Skin epidermis (tissue), 12 donors: ENCODE data around the gene CDH12.
"Not testable (repeated sequence)": the region's sequence is repeated elsewhere in the genome, so short reads cannot be mapped to it uniquely, and the experiment has no call there.

Source experiments
- H3K27ac ChIP-seq, 21 experiments: fragments of 200-600 bp; sonication (generic) in 11 of 21; one replicate each; pipeline ENCODE4 v1.5.0; 2020; ENCODE audit warnings: mild to moderate bottlenecking in 3 of 21, inconsistent platforms in 2 of 21, moderate library complexity in 2 of 21
- H3K4me3 ChIP-seq, 7 experiments: fragments of 200-600 bp; sonication (generic) in 2 of 7; one replicate each; pipeline ENCODE4 v1.5.0; 2020; ENCODE audit warnings: inconsistent platforms in 2 of 7, mild to moderate bottlenecking in 2 of 7, moderate library complexity in 1 of 7

CDH12 gene

DNA sequence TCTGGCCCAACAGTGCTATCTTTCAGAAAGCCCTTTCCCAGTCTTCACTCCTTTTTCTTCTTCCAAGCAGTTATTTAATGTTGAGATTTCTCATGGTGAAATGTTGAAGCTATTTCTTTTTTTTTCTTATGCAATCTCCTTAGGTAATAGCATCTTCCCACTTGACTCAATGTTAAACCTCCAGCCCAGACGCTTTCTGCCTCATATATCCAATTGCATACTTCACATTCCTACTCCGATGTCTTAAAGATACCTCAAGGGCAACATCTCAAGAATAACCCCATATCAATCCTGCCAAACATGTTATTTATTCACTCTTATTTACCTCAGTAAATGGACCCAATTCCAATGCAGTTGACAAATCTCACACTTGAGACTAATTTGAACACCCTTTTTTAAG lies 187.3 kb downstream of the CDH12 start:
- no peak overlapping the region for H3K27ac ChIP-seq
- no peak overlapping the region for H3K4me3 ChIP-seq

DNA sequence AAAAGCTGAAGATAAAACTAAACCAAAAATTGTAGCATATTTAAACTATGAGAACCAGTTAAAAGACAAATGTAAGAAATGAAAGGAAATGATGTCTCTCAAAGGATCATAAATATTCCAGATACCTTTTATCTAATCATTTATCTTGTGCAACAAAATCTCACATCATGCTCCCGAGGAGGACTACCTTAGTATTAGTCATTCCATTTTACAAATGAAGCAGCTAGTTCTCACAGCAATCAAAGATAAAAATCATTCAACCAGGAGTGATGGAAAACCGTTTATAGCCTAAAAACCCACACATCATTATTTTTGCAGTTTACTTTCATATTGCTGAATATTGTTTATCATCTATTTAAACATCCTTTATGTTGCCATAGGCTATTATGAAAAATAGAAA lies 190.0 kb downstream of the CDH12 start:
- no peak overlapping the region for H3K27ac ChIP-seq

DNA sequence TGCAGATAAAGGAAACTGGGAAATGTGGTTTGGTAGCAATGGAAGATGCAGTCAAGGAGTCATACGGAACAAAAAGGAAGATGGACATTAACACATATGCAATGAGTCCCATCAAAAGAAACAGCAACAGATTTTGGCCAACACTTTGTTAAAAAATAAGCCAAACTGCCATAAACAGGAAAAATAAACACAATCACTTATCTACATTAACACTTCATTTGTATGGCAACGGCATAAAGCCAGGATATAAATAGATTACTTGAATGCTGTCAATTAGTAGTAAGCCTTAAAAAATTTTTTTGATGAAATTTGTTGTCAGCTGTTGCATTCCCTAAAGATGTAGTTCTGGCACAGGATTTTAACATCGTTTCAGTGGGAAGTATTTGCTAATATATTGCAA lies 190.8 kb downstream of the CDH12 start:
- no peak overlapping the region for H3K4me3 ChIP-seq
- H3K27ac ChIP-seq, result no peak overlapping the region

More for the DNA sequence above, 190.0 kb downstream of the CDH12 start:
- no peak overlapping the region for H3K4me3 ChIP-seq

- Histone ChIP-seq H3K27ac (no peak overlapping the region), H3K4me3 (no peak overlapping the region)
These were observed 201.8 kb downstream of the CDH12 start for GRCh38 chr5:22651355-22651754.

DNA sequence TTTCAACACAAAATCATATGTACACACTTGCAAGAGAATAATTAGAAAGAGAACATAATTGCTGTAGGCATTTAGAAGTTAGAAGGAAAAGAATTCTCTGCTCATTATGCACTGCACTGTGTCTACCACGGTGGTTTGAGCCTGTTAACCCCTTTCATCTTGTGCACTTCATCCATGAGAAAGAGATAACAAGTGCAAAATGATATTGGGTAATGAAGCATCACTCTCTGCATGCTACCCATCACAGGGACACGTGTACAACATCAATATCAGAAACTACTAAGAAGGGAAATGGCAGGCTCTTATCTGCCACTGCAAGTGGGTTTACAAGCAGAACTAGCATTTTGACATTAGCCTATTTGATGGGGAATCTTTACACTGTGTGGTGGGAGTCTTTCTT lies 202.6 kb downstream of the CDH12 start:
- Histone ChIP-seq H3K27ac (no peak overlapping the region), H3K4me3 (no peak overlapping the region)

- H3K27ac ChIP-seq, result no peak overlapping the region
These were observed 204.1 kb downstream of the CDH12 start for GRCh38 chr5:22649074-22649473.

DNA sequence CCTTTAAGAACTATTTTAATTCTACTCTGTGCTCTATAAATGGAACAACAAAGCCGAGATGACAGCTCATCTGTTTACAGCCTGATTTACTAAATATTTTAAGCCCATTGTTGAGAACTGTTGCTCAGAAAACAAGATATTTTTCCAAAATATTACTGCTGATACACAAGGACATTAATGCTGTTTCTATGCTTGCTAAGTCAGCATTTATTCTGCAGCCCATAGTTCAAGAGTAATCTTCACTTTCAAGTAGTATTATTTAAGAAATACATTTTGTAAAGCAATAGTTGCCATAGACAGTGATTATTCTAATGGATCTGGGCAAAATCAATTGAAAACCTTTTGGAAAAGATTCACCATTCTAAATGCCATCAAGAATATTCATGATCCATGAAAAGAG lies 208.3 kb downstream of the CDH12 start:
- H3K4me3 ChIP-seq, result no peak overlapping the region
- H3K27ac ChIP-seq, result no peak overlapping the region

More at GRCh38 chr5:22649074-22649473, 204.1 kb downstream of the CDH12 start:
- no peak overlapping the region for H3K4me3 ChIP-seq

DNA sequence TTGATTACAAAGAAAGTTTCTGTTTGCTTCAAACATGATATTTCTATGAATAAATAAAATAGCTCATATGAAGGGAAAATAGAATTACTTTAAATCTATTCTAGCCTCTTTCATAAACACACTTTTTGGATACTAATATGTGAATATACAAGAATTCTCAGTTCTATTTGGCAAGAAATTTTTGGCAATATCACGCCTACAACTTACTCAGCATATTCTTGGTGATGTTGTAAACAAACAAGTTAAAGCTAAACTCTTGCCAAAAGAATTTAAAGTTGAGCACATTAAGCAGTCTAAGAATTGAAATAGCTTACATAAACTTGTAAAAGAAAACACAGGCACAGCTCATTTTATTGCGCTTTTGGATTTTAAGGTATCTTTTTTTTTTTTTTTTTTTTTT lies 209.8 kb downstream of the CDH12 start:
- Histone ChIP-seq H3K4me3 (no peak overlapping the region), H3K27ac (no peak overlapping the region)

- Histone ChIP-seq H3K4me3 (no peak overlapping the region), H3K27ac (no peak overlapping the region)
These were observed 221.5 kb downstream of the CDH12 start for GRCh38 chr5:22631683-22632082.

- H3K27ac ChIP-seq, result no peak overlapping the region
- no peak overlapping the region for H3K4me3 ChIP-seq
These were observed 226.1 kb downstream of the CDH12 start for GRCh38 chr5:22627029-22627428.

GRCh38 chr5:22625451-22625850 lies 227.7 kb downstream of the CDH12 start:
- no peak overlapping the region for H3K4me3 ChIP-seq
- H3K27ac ChIP-seq, result no peak overlapping the region

GRCh38 chr5:22621084-22621483 lies 232.1 kb downstream of the CDH12 start:
- no peak overlapping the region for H3K27ac ChIP-seq
- no peak overlapping the region for H3K4me3 ChIP-seq

DNA sequence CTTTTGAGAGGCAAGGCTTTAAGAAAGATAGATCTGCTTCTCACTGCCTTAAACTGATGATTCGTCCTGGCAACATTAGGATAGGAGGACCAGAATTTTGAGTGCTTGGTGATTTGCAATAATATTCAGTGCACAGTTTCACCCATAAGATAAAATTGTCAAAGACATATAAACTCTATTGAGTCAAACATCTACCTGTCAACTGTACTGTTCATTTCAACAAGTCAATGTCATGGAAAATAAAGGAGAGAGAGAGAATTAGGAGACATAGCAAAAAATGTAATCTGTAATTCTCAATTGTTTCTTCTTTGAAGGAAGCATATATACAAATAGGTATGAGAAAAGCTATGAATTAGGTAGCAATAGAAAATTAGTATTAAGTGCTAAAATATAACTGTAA lies 237.2 kb downstream of the CDH12 start:
- H3K27ac ChIP-seq, result no peak overlapping the region
- no peak overlapping the region for H3K4me3 ChIP-seq

DNA sequence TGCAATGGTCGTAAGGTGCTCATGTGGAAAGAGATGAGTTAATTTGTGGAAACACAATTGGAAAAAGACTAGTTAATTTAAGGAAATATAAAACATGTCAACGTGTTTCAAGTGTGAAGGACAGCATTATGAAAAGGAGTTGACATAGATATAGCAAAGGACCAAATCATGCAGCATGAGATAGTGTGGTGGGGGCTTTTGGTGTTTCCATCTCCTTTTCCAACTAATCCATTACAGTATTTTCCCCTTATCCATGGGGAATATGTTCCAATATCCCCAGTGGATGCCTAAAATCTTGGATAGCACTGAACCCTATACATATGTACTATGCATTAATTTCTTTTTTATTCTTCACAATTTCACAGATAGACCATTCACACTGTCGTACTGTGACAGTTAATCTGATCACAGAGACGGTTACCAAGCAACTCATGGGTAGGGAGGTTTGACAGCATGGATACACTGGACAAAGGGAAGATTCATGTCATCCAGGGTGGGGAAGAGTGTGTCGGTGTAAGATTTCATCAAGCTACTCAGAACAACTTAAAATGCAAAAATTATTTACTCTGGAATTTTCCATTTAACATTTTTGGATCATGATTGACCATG lies 238.6 kb downstream of the CDH12 start:
- H3K4me3 ChIP-seq, result no peak overlapping the region

GRCh38 chr5:22612928-22613327 lies 240.2 kb downstream of the CDH12 start:
- Histone ChIP-seq H3K27ac (no peak overlapping the region), H3K4me3 (no peak overlapping the region)

More for the DNA sequence above, 238.6 kb downstream of the CDH12 start:
- H3K27ac ChIP-seq, result no peak overlapping the region

DNA sequence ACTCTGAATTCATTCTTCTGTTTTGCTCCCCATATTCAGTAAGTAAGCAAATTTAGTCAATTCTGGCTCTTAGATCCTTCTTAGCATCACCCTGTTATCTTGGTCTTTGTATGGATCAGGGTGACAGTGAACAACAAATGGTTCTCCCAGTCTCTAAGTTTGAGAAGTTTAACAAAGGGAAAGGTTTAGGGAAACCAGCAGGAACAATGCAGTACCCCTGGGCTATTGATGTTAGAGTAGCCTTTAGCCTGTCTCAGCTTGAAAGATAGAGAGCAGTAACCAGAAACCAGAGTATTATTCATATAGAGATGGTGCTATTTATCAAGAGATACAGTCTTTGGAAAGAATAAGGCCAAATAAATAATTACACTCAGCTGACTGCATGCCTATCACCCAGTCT lies 241.8 kb downstream of the CDH12 start:
- Histone ChIP-seq H3K27ac (no peak overlapping the region), H3K4me3 (no peak overlapping the region)

GRCh38 chr5:22607498-22607897 lies 245.6 kb downstream of the CDH12 start:
- not testable (repeated sequence) for H3K27ac ChIP-seq, H3K4me3 ChIP-seq

DNA sequence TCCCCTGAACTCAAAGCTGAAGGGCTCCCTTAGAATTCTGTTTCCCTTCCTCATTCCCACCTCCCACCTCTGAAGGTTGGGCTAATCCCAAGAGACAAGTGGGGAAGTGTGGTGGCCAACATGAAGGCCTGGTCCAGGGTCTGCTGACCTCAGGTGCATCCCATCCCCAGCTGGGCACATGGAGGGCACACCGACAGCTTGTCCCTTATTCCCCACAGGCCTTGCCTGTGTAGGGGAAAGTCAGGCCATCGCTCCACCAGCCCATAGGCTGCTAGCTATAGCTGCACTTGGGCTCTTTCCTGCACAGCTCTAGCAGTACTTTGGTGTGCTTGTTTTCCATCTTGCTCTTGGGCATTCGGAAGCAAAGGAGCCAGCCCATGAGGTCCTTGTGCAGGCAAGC lies 247.7 kb downstream of the CDH12 start:
- Histone ChIP-seq H3K4me3 (no peak overlapping the region), H3K27ac (no peak overlapping the region)

DNA sequence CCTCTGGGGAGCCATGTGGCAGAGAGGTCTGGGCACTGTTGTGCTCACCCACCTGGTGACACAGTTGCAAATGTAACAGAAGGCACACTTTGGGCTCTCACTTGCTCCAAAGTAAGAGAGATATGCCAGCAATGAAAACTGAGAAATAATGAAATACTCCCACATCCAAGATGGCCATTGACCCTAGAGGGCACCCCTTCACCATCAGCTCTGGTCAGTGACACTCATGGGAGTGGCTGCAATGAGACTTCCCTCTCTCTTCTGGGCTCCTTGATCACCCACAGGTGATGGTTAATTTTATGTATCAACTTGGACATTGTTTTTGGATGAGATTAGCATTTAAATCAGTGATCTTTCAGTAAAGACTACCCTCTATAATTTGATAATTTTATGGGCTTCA lies 248.4 kb downstream of the CDH12 start:
- no peak overlapping the region for H3K4me3 ChIP-seq
- no peak overlapping the region for H3K27ac ChIP-seq

- no peak overlapping the region for H3K27ac ChIP-seq
- no peak overlapping the region for H3K4me3 ChIP-seq
These were observed 254.3 kb downstream of the CDH12 start for GRCh38 chr5:22598796-22599195.

- H3K4me3 ChIP-seq, result no peak overlapping the region
- H3K27ac ChIP-seq, result peak overlapping the region in 2 of 21 experiments; percentile 29 to 65
These were observed 256.7 kb downstream of the CDH12 start for GRCh38 chr5:22596404-22596970.

- Histone ChIP-seq H3K27ac (no peak overlapping the region), H3K4me3 (no peak overlapping the region)
These were observed 258.7 kb downstream of the CDH12 start for GRCh38 chr5:22594491-22594890.
